Anterior cingulate cortex (tissue), 58 donors: ENCODE measurements around the gene COL5A1.
A peak's percentile ranks its signal among the peaks of the same experiment; 100 is the strongest.

Source experiments
- DNase-seq, 58 donors: peaks; one replicate each; lab custom pipeline; 2025; lab: John Stamatoyannopoulos, UW

COL5A1 gene

DNA sequence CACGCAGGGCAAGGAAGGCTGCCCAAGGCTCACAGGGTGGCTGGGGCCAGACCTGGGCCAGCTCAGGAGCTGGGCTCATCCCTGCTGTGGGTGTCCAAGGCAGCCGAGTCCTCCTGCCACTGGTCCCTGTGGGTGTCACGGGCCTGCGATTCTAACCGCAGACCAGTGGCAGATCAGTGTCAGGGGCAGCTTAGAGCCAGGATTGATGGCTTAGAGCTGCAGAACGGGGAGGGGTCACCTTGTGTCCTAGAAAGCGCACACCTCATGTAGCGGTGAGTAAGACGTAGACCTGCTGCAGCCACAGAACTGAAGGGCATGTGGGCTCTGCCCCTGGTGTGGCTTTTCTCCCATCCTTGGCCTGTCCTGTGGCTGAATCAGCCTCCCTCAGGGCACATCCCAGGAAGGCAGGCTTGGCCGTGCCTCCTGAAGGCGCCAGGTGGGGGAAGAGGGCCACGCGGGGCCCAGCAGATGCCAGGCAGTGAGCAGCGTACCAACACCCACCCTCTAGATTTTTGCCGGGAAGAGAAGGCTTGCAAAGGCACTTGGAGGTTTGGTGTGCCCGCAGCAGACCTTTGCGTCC is 160.7 kb downstream of the COL5A1 start:
- no peak for DNase-seq

DNA sequence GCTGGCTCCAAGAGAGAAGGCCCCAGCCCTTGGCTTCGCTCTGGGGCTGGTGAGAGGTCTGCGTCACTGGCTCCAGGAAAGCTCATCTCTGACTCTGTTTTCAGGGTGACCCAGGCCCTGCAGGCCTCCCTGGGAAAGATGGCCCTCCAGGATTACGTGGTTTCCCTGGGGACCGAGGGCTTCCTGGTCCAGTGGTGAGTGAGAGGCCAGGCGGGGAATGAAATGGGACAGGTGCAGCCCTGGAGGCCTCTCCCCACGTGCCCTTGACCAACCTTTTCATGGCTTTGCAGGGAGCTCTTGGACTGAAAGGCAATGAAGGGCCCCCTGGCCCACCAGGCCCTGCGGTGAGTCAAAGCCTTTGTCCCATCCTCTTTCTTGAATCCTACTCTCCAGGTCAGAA is 163.3 kb downstream of the COL5A1 start:
- no peak for DNase-seq

DNA sequence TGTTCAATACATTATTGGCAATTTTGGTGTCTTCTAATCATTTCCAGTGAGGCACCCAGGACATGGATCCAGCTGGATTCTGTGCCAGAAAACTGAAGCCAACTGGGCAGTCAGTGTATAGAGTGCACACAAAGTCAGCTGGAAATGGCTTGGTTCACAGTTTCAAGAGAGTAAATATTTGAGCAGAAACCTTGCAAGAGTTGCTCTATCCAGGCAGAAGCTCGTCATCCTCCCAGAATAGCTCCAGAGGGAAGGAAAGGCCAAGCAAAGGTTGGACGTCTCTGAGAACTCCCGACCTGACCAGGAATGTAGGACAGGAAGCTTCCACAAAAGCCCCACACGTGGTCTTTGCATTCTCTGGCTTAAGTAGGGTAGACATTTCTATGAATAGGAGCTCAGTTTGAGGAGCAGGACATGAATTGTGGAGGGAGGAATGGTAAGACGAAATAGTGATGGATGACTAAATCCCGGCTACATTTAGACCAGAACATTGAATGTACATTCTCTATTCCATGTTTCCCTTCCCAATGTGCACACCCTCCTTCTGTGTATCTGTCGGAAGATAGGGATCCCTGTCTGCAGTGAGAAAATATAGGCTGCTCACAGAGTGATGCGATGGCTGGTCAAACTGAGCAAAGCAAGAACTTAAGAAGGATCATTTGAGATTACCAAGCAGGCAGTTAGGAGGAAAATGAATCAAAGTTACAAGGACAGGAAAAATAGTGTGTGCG is 166.3 kb downstream of the COL5A1 start:
- no peak for DNase-seq

DNA sequence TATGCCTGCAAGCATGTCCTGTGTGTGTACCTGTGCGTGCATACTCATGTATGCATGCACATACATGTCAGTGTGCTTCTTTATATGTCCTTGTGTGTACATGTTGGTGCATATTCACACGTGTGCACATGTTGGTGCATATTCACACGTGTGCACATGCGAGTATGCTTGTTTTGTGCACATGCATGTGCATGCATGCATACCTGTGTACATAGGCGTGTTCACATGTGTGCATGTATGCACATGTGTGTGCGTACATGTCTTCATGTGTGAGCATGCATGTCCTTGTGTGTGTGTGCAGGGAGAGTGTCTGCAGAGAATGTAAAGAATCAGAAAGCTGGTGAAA is 166.8 kb downstream of the COL5A1 start:
- no peak for DNase-seq

DNA sequence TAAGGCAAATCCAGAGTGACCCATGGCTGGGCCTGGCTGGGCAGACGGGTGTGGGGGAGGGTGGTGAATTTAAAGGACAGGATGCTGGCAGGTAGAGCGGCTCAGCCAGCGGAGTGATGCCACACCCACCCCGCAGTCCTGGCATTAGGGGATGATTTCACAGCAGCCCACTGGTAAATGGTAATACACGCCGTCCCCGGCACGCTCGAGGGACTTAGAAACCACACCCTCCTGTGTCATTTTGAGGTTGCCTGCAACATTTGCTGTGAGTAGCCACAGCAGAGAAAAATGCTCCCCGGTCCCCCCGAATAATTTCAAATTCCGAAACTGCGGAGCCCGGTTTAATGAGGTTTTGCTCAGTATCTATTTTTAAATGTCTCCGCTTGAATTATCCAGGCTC is 167.7 kb downstream of the COL5A1 start:
- no peak for DNase-seq

DNA sequence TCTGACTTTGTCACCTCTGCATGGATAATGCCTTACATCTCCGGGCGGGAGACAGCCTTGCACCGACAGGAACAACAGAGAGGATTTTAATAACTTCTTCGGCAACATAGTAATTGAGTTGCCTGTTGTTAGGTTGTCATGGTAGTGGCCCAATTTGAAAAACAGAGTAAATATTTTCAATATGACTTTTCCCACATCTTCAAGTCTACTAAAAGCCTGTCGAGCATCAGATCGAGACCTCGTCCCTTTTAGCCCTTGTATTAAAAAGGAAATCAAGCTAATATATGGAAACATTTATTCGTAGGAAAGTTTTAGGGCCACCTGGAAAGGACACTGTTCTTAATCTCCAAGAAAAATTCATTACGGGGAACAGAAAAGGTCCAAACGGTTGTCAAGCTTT is 168.2 kb downstream of the COL5A1 start:
- DNase-seq: no peak

DNA sequence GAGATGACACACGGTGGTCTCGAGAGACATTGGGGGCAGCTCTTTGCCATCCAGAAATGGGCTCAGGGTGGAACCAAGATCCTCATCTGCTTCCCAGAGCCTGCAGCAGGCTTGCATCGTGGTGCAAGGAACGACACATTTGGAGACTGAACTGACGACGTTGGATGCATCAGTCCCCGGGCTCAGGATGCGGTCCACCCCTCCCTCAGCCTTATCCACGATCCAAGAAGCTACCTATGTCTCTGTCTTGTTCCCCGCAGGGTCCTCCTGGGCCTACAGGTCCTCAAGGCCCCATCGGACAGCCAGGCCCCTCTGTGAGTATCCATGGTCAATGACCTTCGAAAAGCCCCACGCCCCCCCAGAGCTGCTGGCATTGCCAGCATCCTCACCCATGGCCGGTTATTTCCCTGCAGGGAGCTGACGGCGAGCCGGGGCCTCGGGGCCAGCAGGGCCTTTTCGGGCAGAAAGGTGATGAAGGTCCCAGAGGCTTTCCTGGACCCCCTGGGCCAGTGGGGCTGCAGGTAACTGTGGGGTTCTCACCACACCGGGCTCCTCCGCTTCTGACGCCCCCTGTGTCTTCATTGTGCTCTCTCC is 169.6 kb downstream of the COL5A1 start:
- no peak for DNase-seq

DNA sequence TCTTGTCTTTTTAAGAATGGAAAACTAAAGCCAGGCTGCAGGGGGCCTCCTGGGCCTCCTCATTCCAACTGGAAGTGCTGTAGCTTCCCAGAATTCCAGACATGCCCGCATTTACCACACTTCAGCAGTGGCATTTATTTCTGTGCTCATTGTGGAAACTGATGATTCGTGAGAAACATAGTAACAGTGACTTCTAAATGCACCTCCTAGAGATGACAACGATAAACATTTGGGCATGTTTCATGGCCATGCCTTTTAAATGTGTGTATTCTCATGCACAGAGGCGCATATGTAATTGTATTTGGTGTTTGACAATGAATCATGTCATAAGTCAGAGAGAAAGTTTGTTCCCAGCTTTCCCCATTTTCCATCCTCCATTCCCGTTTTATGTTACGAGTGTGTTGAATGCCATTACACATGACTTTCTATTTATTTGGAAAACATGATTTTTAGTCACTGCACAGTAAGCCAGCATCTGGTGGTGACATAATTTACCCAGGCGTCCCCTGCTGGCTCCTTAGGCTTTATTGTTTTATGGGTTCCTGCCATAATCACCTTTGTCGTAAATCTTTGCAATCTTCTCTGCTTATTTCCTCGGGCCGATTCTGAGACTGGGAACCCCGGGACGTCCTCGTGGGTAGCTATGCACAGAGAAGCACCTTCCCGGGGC is 170.2 kb downstream of the COL5A1 start:
- DNase-seq: peak in 1 of 58 donors; percentile 37

DNA sequence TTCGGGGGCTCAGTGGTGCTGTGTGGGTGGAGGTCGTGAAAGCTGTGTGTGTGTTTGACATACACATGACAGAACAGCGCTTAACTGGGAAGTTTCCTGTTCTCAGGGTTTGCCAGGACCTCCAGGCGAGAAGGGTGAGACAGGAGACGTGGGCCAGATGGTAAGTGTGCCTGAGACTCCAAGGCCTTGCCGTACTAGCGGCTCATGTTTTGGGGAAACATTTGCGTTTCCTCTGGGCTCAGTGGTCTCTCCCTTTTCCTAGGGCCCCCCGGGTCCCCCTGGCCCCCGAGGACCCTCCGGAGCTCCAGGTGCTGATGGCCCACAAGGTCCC is 170.7 kb downstream of the COL5A1 start:
- no peak for DNase-seq

DNA sequence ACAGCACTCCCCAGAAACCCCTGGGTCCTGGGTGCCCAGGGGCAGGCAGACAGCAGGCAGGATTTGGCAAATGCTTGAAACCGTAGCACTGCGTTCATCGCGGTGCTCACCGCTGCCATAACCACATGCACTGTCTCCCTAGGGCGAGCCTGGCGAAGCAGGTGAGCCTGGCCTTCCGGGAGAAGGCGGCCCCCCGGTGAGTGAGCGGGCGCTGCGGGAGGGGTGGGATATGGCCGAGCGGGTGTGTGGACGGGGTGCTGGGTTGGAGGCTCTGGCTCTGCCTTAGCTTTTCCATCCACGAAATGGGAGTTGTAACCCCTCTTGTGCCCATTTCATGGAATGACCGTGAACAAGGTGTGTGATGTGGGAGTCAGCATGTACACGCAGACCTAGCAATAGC is 172.2 kb downstream of the COL5A1 start:
- DNase-seq: no peak

DNA sequence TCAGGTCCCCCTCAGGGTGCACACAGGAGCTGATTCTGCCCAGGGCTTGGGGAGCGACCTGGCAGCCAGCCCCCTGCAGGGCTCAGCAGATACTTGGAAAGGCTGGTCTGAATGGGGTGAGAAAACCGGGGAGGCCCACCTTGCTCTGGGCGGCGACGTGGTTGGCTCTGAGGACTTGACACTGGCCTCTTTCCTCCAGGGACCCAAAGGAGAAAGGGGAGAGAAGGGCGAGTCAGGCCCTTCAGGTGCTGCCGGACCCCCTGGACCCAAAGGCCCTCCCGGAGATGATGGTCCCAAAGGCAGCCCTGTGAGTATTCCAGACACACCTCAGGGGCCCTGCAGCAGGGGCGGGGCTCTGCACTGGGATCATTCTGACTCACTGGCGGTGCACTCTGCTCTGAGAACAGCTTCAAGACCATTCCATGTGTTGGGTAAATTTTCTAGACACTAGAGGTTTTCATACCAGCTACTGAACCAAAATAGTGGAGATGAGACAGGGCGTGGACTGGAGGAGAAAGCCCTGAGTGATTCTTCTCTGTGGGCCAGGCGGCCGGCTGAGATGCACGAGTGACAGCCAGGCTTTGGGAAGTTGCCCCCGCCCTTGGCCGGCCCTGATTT is 173.1 kb downstream of the COL5A1 start:
- DNase-seq: no peak

DNA sequence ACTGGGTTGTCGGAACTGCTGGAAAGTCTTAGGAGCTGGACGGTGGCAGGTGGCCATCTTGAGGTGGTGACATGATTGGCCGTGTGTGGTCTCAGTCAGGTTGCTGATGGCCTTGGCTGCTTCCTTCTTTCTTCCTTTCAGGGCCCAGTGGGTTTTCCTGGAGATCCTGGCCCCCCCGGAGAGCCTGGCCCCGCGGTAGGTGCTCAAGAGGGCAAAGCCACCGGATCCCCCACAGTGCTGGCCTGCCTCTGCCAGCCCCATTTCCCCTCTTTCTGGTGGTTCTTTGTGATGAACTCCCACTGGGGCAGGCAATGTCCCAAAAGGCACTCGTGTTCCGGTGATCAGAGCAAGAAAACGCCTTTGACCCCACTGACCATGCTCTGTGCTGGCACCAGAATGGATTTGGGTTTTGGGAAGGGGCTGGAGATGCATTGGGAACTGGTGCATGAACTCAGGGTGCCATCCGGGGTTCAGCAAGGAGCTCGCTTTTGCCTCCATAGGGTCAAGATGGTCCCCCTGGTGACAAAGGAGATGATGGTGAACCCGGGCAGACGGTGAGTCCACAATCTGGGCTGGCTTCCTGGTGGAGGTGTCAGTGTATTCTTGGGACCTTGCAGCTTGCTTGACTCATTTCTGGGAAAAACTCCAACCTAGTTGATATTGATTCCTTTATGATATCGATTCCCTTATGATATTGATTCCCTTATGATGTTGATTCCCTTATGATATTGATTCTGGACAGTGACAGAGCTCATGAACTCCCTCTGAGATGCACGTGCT is 174.0 kb downstream of the COL5A1 start:
- DNase-seq: no peak

DNA sequence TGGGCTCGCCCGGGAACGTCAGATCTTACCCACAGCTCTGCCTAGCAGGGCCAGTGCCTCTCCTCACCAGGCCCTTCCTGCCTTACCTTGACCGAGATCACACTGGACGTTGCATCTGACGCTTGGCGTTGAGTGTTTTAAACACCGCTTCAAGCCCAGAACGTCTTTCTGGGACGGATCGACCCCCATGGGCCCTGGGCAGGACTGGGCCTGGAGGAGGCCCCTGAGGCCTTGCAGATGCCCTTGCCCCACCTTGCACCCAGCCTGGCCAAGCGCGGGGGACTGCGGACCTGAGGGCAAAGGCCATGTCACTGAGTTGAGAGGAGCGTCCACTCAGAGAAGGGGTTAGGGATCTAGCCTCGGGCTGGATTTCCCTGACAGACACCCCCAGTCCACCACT is 174.7 kb downstream of the COL5A1 start:
- DNase-seq: no peak

DNA sequence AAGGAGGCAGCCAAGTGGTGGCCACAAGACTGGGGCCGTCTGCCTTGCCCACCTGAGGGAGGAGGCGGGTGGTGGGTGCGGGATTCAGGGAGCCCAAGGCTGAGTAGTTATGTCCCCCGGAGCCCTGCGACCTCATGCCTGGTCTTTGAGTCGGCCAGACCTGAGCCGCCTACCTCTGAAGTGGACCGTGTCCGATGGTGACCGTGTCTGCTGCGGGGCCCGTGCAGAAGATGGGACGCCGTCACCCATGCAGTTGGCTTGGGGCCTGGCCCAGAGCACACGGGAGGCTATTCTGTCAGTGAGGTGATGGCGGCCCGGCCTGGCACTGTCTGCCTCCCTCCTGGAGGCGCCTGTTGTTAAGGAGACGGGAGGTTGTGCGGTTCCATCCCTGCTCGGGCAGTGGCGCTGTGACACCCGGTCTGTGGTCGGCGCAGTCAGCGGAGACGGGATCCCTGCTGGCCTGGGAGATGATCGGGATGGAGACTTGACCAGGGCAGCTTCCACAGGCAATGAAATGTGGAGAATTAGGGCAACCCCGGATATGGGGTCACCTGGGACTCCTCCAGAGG is 176.5 kb downstream of the COL5A1 start:
- no peak for DNase-seq

DNA sequence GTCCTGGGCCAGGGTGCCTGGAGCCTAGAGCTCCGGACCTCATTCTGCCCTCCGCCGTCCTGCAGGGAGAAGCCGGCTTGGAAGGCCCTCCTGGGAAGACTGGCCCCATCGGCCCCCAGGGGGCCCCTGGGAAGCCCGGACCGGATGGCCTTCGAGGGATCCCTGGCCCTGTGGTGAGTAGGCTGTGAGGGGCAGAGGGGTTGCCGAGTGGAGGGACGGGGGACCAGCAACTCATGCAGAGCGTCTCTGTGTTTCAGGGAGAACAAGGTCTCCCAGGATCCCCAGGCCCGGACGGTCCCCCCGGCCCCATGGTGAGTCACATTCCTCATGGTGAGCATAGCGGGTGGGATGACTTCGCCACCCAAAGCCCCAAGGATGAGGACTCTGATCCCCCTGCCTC is 177.0 kb downstream of the COL5A1 start:
- no peak for DNase-seq

DNA sequence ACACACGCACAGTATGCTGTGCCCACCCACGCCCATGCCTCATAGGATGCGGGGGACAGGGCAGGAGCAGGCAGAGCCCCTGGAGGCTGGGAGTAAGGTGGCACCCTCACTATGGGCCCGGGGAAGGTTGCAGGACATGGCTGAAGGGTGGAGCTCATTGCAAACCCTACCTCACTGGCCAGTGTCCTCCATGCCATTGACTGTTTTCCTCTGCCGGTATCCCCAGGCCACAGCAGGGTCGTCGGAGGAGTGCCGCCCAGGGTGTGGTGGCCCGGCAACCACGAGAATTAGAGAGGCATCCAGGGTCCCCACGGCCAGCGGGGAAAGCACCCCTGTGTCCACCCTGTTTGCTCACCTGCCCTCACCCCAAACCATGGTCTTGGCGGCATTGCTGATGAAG is 179.3 kb downstream of the COL5A1 start:
- no peak for DNase-seq

DNA sequence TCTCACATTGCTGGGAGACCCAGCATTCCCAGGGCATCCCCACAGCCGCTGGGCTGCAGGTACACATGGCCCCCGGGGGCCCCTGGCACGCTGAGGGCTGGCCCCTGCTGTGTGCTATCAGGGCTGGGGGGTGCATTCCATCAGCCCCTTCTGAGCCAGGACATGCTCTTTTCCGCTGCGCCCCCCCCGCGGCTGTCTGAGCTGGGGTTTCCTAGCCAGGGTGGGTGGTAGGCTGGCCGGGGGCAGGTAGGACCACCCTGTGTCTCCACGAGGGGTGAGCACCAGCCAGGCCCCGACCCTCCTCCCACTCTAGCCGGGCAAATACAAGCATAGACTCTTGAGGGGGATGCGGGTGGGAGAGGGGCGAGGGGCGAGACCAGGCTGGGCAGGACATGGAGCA is 180.9 kb downstream of the COL5A1 start:
- DNase-seq: no peak

DNA sequence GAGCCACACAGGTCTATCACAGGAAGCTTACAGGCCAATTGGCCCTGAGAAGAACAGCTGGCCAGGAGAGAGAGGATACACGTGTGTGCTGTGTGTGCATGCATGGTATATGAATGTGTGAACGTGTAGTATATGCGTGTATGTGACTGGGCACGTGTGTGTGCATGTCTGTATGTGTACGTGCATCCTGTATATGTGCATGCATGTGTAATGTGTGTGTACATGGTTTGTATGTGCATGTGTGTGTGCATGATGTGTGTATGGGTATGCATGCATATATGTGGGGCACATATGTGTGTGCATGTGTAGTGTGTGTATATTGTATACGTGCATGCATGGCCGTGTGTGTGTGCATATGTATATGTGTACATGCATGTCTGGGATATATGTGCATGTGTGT is 182.0 kb downstream of the COL5A1 start:
- no peak for DNase-seq

DNA sequence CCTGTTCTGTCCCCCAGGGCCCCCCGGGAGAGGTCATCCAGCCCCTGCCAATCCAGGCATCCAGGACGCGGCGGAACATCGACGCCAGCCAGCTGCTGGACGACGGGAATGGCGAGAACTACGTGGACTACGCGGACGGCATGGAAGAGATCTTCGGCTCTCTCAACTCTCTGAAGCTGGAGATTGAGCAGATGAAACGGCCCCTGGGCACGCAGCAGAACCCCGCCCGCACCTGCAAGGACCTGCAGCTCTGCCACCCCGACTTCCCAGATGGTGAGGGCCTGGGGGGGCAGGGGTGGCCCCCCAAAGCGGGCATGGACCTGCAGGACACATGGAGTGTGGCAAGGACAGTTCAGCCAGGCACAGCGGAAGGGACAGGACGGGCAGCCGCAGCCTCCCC is 183.0 kb downstream of the COL5A1 start:
- no peak for DNase-seq

DNA sequence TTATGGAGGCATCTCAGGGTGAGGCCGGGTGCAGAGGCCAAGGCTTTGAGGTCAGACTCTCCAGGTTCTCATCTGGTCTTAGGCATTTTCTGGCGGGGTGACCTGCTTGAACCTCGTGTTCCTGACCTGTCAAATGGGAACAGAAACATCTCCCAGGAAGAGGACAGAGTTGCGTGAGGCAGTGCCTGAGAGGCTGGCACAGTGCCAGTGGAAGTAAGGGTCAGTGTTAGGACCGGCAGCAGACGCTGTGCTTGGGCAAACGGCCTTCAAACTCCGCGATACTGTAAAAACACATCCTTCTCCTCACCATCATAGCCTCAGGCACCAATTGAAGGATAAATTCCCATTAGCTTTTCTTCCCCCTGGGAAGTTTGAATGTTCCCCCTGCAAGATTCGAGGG is 183.4 kb downstream of the COL5A1 start:
- DNase-seq: no peak
